Parathyroid adenoma (tissue), 2 donors: Measurements from ENCODE around the gene EML3.

Experiments
- H2AFZ ChIP-seq: fragments of 300-600 bp; sonication (generic); one replicate; pipeline ENCODE4 v1.7.0; 2017; ENCODE audit warnings: antibody characterized with exemption, mild to moderate bottlenecking
- H3K27ac ChIP-seq: fragments of 300-600 bp; sonication (generic); one replicate; pipeline ENCODE4 v1.7.0; 2017
- H3K27me3 ChIP-seq: fragments of 300-600 bp; sonication (generic); one replicate; pipeline ENCODE4 v1.7.0; 2017; ENCODE audit warnings: low read length; ENCODE audit not compliant: control insufficient read depth, insufficient read depth
- H3K36me3 ChIP-seq: fragments of 300-600 bp; sonication (generic); one replicate; pipeline ENCODE4 v1.7.0; 2017; ENCODE audit warnings: low read length; ENCODE audit not compliant: control insufficient read depth, insufficient read depth
- H3K4me1 ChIP-seq: fragments of 300-600 bp; sonication (generic); one replicate; pipeline ENCODE4 v1.7.0; 2017; ENCODE audit warnings: control low read depth
- H3K4me2 ChIP-seq: fragments of 300-600 bp; sonication (generic); one replicate; pipeline ENCODE4 v1.7.0; 2017; ENCODE audit warnings: low read length
- H3K4me3 ChIP-seq: fragments of 300-600 bp; sonication (generic); one replicate; pipeline ENCODE4 v1.7.0; 2017; ENCODE audit warnings: low read depth, low read length
- H3K79me2 ChIP-seq: fragments of 300-600 bp; sonication (generic); one replicate; pipeline ENCODE4 v1.7.0; 2017; ENCODE audit warnings: control low read depth
- H3K9ac ChIP-seq: fragments of 300-600 bp; sonication (generic); one replicate; pipeline ENCODE4 v1.7.0; 2017; ENCODE audit warnings: mild to moderate bottlenecking
- H3K9me3 ChIP-seq: fragments of 300-600 bp; sonication (generic); one replicate; pipeline ENCODE4 v1.7.0; 2017; ENCODE audit warnings: low read length; ENCODE audit not compliant: control insufficient read depth
- TF ChIP-seq, protein P1 (sequence below): fragments of 300-600 bp; sonication (generic); IDR thresholded peaks from one replicate; pipeline ENCODE4 v1.7.0; 2017; ENCODE audit warnings: antibody characterized with exemption, mild to moderate bottlenecking
- donor health status: primary hyperparathyroidism.

The EML3 gene

DNA sequence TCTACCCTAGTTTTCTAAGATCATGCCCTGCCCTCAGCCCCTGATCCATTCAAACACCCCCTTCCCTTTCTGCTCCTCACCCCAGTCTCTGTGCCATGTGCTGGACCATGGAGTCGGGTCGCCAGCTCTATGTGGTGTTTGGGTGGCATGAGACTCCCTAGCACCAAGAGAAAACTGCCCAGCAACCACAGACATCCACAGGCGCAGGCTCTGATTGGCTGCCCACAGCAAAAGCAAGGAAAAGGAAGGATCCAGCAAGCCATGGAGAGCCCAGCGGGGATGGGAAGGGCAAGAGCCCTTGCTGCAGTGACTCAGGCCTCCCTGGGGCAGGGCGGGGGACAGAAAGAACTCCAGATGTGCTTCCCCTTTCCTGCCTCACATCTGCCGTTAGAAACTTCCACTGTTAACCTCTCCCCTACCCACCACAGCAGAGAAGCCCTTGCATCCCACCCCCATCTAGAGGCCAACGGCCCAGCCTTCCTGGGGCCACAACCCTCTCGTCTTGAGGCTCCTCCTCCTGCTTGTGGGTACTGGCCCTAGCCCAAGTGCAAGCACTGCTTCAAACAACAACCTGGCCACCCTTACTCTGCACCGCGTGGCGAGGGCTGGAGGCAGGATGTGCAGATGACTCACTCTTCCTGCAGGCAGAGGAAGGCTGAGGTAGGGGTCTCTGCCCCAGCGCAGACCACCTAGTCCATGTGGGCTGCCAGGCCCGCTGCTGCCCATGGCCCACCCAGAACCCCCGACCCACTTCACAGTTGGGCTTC, 56.3 kb downstream of the EML3 start:
- H3K79me2 ChIP-seq = no peaks in the 10 kb centered on the region
- peak overlapping the region; percentile 47 for H2AFZ ChIP-seq
- H3K9me3 ChIP-seq = no peaks in the 10 kb centered on the region
- H3K4me2 ChIP-seq = peak overlapping the region; percentile 68
- H3K9ac ChIP-seq = no peak overlapping the region
- H3K27ac ChIP-seq = peak overlapping the region; percentile 98
- H3K36me3 ChIP-seq = no peaks in the 10 kb centered on the region
- TF ChIP-seq, protein P1, sequence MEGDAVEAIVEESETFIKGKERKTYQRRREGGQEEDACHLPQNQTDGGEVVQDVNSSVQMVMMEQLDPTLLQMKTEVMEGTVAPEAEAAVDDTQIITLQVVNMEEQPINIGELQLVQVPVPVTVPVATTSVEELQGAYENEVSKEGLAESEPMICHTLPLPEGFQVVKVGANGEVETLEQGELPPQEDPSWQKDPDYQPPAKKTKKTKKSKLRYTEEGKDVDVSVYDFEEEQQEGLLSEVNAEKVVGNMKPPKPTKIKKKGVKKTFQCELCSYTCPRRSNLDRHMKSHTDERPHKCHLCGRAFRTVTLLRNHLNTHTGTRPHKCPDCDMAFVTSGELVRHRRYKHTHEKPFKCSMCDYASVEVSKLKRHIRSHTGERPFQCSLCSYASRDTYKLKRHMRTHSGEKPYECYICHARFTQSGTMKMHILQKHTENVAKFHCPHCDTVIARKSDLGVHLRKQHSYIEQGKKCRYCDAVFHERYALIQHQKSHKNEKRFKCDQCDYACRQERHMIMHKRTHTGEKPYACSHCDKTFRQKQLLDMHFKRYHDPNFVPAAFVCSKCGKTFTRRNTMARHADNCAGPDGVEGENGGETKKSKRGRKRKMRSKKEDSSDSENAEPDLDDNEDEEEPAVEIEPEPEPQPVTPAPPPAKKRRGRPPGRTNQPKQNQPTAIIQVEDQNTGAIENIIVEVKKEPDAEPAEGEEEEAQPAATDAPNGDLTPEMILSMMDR = no peak
- H3K4me1 ChIP-seq = peaks cover 47% of the 10 kb centered on the region
- H3K27me3 ChIP-seq = no peaks in the 10 kb centered on the region
- H3K4me3 ChIP-seq = peak overlapping the region; percentile 27

GRCh38 chr11:62555464-62556107, 57.0 kb downstream of the EML3 start:
- Histone ChIP-seq H3K4me3 (peak overlapping the region; percentile 27), H2AFZ (peak overlapping the region; percentile 47)

GRCh38 chr11:62554387-62555167, 58.0 kb downstream of the EML3 start:
- H3K4me2 ChIP-seq = peak overlapping the region; percentile 35
- H3K4me3 ChIP-seq = no peak overlapping the region
- H3K79me2 ChIP-seq = no peaks in the 10 kb centered on the region
- H3K27ac ChIP-seq = peak overlapping the region; percentile 98
- TF ChIP-seq, protein P1 = no peak
- no peaks in the 10 kb centered on the region for H3K27me3 ChIP-seq
- no peaks in the 10 kb centered on the region for H3K9me3 ChIP-seq
- H3K36me3 ChIP-seq = no peaks in the 10 kb centered on the region
- H2AFZ ChIP-seq = no peak overlapping the region
- no peak overlapping the region for H3K9ac ChIP-seq
- peaks cover 44% of the 10 kb centered on the region for H3K4me1 ChIP-seq

More at GRCh38 chr11:62555464-62556107, 57.0 kb downstream of the EML3 start:
- peak overlapping the region; percentile 98 for H3K27ac ChIP-seq
- TF ChIP-seq, protein P1 = no peak
- H3K4me2 ChIP-seq = peak overlapping the region; percentile 68
- no peak overlapping the region for H3K9ac ChIP-seq
- no peaks in the 10 kb centered on the region for H3K36me3 ChIP-seq
- no peaks in the 10 kb centered on the region for H3K79me2 ChIP-seq
- no peaks in the 10 kb centered on the region for H3K27me3 ChIP-seq
- peaks cover 44% of the 10 kb centered on the region for H3K4me1 ChIP-seq
- H3K9me3 ChIP-seq = no peaks in the 10 kb centered on the region

DNA sequence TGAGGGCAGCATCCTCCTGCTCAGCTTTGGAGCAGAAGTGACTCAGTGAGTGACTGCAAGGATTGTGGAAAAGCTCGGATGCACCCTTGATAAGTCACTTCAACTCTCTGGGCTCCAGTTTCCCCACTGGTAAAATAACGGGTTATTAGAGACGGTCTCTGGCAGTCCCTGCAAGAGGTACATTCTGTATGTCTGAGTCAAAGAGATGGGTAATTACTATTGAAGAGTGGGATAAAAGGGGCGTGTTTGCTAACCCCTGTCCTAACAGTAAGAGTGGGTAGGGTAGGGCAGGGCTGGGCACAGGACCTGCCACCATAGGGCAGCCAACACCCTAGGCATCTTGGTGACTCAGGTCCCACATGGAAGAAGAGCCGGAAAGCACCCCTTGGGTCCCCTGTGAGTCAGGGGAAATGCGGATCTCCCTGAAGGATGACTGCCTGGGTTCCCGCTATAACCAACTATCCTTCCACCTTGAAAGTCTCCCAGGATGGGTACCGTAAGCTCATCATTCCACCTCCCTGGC, 58.7 kb downstream of the EML3 start:
- no peak overlapping the region for H3K9ac ChIP-seq
- peak overlapping the region; percentile 84 for H2AFZ ChIP-seq
- H3K4me2 ChIP-seq = peak overlapping the region; percentile 57
- H3K27me3 ChIP-seq = no peaks in the 10 kb centered on the region
- H3K9me3 ChIP-seq = no peaks in the 10 kb centered on the region
- peak overlapping the region; percentile 98 for H3K27ac ChIP-seq
- no peaks in the 10 kb centered on the region for H3K36me3 ChIP-seq
- peaks cover 44% of the 10 kb centered on the region for H3K4me1 ChIP-seq
- TF ChIP-seq, protein P1 = no peak
- H3K4me3 ChIP-seq = no peak overlapping the region
- no peaks in the 10 kb centered on the region for H3K79me2 ChIP-seq
